Osteocyte (in vitro differentiated cells): Measurements from ENCODE around the gene TMEM185B. TPM values are rescaled to one million over a fixed set of nuclear protein-coding genes. Genes with fewer than 3 reads are reported as not detected.
A peak's percentile ranks its signal among the peaks of the same experiment; 100 is the strongest.

ENCODE experiments used
- DNase-seq: peaks from one replicate; pipeline ENCODE4 v3.0.0; 2021; ENCODE audit warnings: mixed read lengths; ENCODE audit not compliant: unreplicated experiment; ENCODE audit errors: extremely low spot score
- H3K27ac Mint-ChIP-seq: one replicate; pipeline ENCODE4 v1.8.0; 2021; ENCODE audit warnings: mild to moderate bottlenecking, mixed read lengths; ENCODE audit not compliant: unreplicated experiment
- H3K27me3 Mint-ChIP-seq: one replicate; pipeline ENCODE4 v1.8.0; 2021; ENCODE audit warnings: mixed read lengths; ENCODE audit not compliant: unreplicated experiment
- H3K36me3 Mint-ChIP-seq: one replicate; pipeline ENCODE4 v1.8.0; 2021; ENCODE audit warnings: mixed read lengths; ENCODE audit not compliant: unreplicated experiment
- H3K4me1 Mint-ChIP-seq: one replicate; pipeline ENCODE4 v1.8.0; 2021; ENCODE audit warnings: mixed read lengths; ENCODE audit not compliant: unreplicated experiment
- H3K4me3 Mint-ChIP-seq: one replicate; pipeline ENCODE4 v1.8.0; 2021; ENCODE audit warnings: mild to moderate bottlenecking, moderate library complexity, mixed read lengths; ENCODE audit not compliant: unreplicated experiment
- H3K9me3 Mint-ChIP-seq: one replicate; pipeline ENCODE4 v1.8.0; 2021; ENCODE audit warnings: mixed read lengths; ENCODE audit not compliant: unreplicated experiment
- CTCF ChIP-seq: fragments of 200-600 bp; sonication (generic); IDR thresholded peaks from 2 replicates; pipeline ENCODE4 v1.5.0; 2021; ENCODE audit warnings: antibody characterized with exemption, mild to moderate bottlenecking, moderate library complexity
- total RNA-seq: library from RNA; stranded (reverse); gene quantifications from 2 replicates; pipeline ENCODE4 v1.2.1, GENCODE V29; 2021

The TMEM185B gene
- total RNA-seq, 1 donor from 2014 or later: 35.9 TPM

GRCh38 chr2:120255986-120256650 is 32.9 kb upstream of the TMEM185B start:
- TF ChIP-seq CTCF: no peak
- peaks cover 5% of the 10 kb centered on the region for H3K36me3 Mint-ChIP-seq
- no peak overlapping the region for H3K27ac Mint-ChIP-seq
- peaks cover 5% of the 10 kb centered on the region for H3K9me3 Mint-ChIP-seq
- DNase-seq: no peak
- H3K27me3 Mint-ChIP-seq: no peaks in the 10 kb centered on the region
- no peak overlapping the region for H3K4me3 Mint-ChIP-seq
- peaks cover 27% of the 10 kb centered on the region for H3K4me1 Mint-ChIP-seq

GRCh38 chr2:120255071-120255470 is 31.9 kb upstream of the TMEM185B start:
- peaks cover 5% of the 10 kb centered on the region for H3K36me3 Mint-ChIP-seq
- no peak overlapping the region for H3K4me3 Mint-ChIP-seq

GRCh38 chr2:120254178-120254577 is 31.0 kb upstream of the TMEM185B start:
- peaks cover 27% of the 10 kb centered on the region for H3K4me1 Mint-ChIP-seq
- no peaks in the 10 kb centered on the region for H3K9me3 Mint-ChIP-seq
- H3K27ac Mint-ChIP-seq: no peak overlapping the region
- H3K4me3 Mint-ChIP-seq: peak overlapping the region; percentile 89
- no peak for TF ChIP-seq CTCF
- DNase-seq: no peak
- H3K36me3 Mint-ChIP-seq: peaks cover 5% of the 10 kb centered on the region
- peaks cover 11% of the 10 kb centered on the region for H3K27me3 Mint-ChIP-seq

More at GRCh38 chr2:120255071-120255470, 31.9 kb upstream of the TMEM185B start:
- no peak for DNase-seq
- H3K27ac Mint-ChIP-seq: no peak overlapping the region
- no peak for TF ChIP-seq CTCF
- peaks cover 27% of the 10 kb centered on the region for H3K4me1 Mint-ChIP-seq
- H3K27me3 Mint-ChIP-seq: peaks cover 4% of the 10 kb centered on the region
- no peaks in the 10 kb centered on the region for H3K9me3 Mint-ChIP-seq

- DNase-seq: peak; percentile 90
- H3K4me1 Mint-ChIP-seq: peaks cover 27% of the 10 kb centered on the region
- peaks cover 14% of the 10 kb centered on the region for H3K27me3 Mint-ChIP-seq
- H3K36me3 Mint-ChIP-seq: peaks cover 4% of the 10 kb centered on the region
- peak overlapping the region; percentile 76 for H3K27ac Mint-ChIP-seq
- H3K4me3 Mint-ChIP-seq: peak overlapping the region; percentile 89
- TF ChIP-seq CTCF: peak; percentile 48
- H3K9me3 Mint-ChIP-seq: no peaks in the 10 kb centered on the region
Observed at GRCh38 chr2:120253021-120253882, 30.1 kb upstream of the TMEM185B start.
